AG08395 (cell line): ENCODE measurements around the gene NFKBIL1.

Source experiments
- DNase-seq: peaks from one replicate; pipeline ENCODE4 v3.0.0; 2012; ENCODE audit warnings: mixed read lengths, low spot score

Gene NFKBIL1

GRCh38 chr6:31559958-31560696 lies 12.7 kb downstream of the NFKBIL1 start:
- DNase-seq, result peak; percentile 79

DNA sequence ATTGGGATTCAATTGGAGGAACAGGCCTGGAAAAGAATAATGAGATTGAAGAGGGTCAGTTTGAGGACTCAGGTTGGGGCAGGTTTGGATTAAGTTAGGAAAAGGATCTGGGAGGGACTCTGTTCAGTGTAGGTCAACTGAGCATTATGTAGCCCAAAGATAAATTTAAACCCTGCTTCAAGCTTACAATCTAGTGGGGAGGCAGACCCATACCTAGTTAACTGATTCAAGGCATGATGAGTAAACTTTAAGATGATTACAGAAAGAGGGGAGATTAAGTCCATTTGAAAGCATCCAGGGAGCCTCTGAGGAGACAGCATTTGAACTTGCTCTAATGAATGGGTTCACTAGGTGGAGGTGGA lies 13.3 kb downstream of the NFKBIL1 start:
- no peak for DNase-seq

DNA sequence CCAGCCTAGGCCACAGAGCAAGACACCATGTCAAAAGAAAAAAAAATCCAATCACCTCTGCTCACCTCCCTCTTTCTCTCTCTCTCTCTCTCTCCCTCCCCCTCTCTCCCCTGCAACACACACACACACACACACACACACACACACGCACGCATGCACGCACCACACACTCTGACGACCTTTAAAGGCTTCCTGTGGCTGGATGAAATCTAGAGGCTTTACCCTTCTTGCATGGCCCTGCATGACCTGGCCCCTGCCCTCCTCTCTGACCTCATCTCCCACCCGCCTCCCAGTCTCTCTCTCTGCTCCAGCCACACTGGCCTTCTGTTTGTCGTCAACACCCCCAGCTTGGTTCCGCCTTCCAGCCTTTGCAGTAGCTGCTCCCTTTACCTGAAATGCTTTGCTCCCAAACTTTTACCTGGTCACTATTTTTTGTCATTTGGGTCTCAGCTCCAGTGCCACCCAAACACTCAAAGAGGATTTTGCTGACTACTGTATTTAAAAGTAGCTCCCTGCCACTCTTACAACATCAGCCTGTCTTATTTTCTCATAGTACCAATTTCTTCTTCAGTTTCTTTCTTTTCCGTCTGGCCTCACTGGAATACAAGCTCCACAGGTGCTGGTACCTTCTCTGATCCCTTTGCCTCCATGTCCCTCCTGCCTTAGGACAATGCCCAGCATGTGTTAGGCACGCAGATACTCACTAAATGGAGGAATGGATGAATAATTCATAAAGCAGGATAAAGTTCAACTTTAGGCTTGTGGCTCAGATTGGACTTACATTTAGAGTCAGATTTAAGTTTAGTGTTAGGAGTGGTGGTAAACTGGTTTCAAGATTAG lies 20.3 kb downstream of the NFKBIL1 start:
- no peak for DNase-seq

GRCh38 chr6:31568537-31568961 lies 21.1 kb downstream of the NFKBIL1 start:
- DNase-seq, result no peak

GRCh38 chr6:31569861-31570536 lies 22.6 kb downstream of the NFKBIL1 start:
- DNase-seq, result no peak

DNA sequence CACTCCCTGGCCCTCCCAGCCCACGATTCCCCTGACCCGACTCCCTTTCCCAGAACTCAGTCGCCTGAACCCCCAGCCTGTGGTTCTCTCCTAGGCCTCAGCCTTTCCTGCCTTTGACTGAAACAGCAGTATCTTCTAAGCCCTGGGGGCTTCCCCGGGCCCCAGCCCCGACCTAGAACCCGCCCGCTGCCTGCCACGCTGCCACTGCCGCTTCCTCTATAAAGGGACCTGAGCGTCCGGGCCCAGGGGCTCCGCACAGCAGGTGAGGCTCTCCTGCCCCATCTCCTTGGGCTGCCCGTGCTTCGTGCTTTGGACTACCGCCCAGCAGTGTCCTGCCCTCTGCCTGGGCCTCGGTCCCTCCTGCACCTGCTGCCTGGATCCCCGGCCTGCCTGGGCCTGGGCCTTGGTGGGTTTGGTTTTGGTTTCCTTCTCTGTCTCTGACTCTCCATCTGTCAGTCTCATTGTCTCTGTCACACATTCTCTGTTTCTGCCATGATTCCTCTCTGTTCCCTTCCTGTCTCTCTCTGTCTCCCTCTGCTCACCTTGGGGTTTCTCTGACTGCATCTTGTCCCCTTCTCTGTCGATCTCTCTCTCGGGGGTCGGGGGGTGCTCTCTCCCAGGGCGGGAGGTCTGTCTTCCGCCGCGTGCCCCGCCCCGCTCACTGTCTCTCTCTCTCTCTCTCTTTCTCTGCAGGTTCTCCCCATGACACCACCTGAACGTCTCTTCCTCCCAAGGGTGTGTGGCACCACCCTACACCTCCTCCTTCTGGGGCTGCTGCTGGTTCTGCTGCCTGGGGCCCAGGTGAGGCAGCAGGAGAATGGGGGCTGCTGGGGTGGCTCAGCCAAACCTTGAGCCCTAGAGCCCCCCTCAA lies 24.9 kb downstream of the NFKBIL1 start, which contains the start of gene LTA:
LTA (plus strand) TSS at position 249 of the 871 bp plus-strand sequence; CDS start at position 703, 454 bp downstream.
- no peak for DNase-seq

GRCh38 chr6:31573239-31574105 lies 26.1 kb downstream of the NFKBIL1 start:
- DNase-seq, result no peak

DNA sequence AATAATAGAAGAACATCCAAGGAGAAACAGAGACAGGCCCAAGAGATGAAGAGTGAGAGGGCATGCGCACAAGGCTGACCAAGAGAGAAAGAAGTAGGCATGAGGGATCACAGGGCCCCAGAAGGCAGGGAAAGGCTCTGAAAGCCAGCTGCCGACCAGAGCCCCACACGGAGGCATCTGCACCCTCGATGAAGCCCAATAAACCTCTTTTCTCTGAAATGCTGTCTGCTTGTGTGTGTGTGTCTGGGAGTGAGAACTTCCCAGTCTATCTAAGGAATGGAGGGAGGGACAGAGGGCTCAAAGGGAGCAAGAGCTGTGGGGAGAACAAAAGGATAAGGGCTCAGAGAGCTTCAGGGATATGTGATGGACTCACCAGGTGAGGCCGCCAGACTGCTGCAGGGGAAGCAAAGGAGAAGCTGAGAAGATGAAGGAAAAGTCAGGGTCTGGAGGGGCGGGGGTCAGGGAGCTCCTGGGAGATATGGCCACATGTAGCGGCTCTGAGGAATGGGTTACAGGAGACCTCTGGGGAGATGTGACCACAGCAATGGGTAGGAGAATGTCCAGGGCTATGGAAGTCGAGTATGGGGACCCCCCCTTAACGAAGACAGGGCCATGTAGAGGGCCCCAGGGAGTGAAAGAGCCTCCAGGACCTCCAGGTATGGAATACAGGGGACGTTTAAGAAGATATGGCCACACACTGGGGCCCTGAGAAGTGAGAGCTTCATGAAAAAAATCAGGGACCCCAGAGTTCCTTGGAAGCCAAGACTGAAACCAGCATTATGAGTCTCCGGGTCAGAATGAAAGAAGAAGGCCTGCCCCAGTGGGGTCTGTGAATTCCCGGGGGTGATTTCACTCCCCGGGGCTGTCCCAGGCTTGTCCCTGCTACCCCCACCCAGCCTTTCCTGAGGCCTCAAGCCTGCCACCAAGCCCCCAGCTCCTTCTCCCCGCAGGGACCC lies 27.0 kb downstream of the NFKBIL1 start:
- DNase-seq, result no peak

GRCh38 chr6:31575335-31575901 lies 28.0 kb downstream of the NFKBIL1 start, which contains the start of gene TNF:
TSS of gene TNF (plus strand) at chr6:31575565. CDS start at chr6:31575742, 177 bp downstream.
- DNase-seq, result no peak

DNA sequence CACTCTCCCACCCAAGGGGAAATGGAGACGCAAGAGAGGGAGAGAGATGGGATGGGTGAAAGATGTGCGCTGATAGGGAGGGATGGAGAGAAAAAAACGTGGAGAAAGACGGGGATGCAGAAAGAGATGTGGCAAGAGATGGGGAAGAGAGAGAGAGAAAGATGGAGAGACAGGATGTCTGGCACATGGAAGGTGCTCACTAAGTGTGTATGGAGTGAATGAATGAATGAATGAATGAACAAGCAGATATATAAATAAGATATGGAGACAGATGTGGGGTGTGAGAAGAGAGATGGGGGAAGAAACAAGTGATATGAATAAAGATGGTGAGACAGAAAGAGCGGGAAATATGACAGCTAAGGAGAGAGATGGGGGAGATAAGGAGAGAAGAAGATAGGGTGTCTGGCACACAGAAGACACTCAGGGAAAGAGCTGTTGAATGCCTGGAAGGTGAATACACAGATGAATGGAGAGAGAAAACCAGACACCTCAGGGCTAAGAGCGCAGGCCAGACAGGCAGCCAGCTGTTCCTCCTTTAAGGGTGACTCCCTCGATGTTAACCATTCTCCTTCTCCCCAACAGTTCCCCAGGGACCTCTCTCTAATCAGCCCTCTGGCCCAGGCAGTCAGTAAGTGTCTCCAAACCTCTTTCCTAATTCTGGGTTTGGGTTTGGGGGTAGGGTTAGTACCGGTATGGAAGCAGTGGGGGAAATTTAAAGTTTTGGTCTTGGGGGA lies 28.7 kb downstream of the NFKBIL1 start:
- DNase-seq, result no peak

DNA sequence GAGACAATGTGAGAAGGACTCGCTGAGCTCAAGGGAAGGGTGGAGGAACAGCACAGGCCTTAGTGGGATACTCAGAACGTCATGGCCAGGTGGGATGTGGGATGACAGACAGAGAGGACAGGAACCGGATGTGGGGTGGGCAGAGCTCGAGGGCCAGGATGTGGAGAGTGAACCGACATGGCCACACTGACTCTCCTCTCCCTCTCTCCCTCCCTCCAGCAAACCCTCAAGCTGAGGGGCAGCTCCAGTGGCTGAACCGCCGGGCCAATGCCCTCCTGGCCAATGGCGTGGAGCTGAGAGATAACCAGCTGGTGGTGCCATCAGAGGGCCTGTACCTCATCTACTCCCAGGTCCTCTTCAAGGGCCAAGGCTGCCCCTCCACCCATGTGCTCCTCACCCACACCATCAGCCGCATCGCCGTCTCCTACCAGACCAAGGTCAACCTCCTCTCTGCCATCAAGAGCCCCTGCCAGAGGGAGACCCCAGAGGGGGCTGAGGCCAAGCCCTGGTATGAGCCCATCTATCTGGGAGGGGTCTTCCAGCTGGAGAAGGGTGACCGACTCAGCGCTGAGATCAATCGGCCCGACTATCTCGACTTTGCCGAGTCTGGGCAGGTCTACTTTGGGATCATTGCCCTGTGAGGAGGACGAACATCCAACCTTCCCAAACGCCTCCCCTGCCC lies 29.6 kb downstream of the NFKBIL1 start:
- DNase-seq, result no peak

DNA sequence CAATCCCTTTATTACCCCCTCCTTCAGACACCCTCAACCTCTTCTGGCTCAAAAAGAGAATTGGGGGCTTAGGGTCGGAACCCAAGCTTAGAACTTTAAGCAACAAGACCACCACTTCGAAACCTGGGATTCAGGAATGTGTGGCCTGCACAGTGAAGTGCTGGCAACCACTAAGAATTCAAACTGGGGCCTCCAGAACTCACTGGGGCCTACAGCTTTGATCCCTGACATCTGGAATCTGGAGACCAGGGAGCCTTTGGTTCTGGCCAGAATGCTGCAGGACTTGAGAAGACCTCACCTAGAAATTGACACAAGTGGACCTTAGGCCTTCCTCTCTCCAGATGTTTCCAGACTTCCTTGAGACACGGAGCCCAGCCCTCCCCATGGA lies 30.2 kb downstream of the NFKBIL1 start:
- no peak for DNase-seq

DNA sequence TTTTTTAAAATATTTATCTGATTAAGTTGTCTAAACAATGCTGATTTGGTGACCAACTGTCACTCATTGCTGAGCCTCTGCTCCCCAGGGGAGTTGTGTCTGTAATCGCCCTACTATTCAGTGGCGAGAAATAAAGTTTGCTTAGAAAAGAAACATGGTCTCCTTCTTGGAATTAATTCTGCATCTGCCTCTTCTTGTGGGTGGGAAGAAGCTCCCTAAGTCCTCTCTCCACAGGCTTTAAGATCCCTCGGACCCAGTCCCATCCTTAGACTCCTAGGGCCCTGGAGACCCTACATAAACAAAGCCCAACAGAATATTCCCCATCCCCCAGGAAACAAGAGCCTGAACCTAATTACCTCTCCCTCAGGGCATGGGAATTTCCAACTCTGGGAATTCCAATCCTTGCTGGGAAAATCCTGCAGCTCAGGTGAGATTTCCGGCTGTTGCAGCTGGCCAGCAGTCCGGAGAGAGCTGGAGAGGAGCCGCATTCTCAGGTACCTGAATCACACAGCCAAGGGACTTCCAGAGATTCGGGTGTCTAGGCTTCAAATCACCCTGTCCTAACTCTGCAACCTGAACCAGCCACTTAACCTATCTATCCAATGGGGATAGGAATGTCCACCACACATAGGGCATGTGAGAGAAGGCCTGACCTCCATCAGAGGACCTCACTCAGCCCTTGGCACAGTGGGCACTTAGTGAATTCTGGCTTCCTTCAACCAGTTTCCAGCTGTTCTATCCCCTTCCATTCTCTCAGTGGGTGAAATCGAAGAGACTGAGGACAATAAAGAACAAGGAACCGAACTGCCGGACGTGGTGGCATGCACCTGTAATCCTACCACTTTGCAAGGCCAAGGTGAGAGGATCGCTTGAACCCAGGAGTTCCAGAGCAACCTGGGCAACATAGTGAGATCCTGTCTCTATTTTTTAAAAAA lies 31.0 kb downstream of the NFKBIL1 start:
- DNase-seq, result no peak

DNA sequence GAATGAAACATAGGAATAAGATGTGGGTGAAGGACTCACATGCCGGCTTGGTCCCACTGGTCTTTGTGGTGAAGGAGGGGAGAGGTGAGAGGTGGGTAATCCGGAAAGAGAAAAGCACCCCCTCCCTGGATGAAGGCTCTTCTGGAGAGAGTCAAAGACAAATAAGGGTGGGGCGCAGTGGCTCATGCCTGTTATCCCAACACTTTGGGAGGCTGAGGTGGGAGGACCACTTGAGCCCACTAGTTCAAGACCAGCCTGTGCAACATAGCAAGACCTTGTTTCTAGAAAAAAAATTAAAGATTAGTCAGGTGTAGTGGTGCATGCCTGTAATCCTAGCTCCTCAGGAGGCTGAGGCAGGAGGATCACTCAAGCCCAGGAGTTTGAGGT lies 31.7 kb downstream of the NFKBIL1 start:
- DNase-seq, result no peak

- no peak for DNase-seq
Measured at GRCh38 chr6:31579546-31580437, 32.4 kb downstream of the NFKBIL1 start.

DNA sequence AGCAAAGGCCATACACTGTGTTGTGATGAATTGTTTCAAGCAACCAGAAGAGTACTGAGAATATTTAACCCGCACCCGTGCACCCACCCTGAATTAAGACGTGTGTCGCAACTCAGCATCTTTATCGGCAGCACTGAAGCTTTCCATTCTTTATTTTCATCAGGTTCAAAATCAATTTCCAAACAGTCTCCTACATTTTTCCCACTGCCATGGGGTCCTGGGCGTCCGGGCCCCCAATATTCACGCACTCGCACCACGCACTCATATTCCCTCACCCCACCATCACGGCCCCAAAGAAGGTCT lies 33.0 kb downstream of the NFKBIL1 start:
- no peak for DNase-seq
